HG03565 (cell line): ENCODE data around the gene SELENBP1.
"Not testable (repeated sequence)": the region's sequence is repeated elsewhere in the genome, so short reads cannot be mapped to it uniquely, and the experiment has no call there.

Experiments used
- ATAC-seq: cut with Tn5 transposase; IDR thresholded peaks from one replicate; pipeline ENCODE4 v1.9.1; 2021; ENCODE audit warnings: mild to moderate bottlenecking, moderate library complexity; ENCODE audit not compliant: unreplicated experiment

Gene SELENBP1

GRCh38 chr1:151372058-151372934 is at the start of gene SELENBP1:
SELENBP1 (minus strand) TSS chr1:151372705; CDS start chr1:151372641, 64 bp downstream.
- ATAC-seq = no peak

GRCh38 chr1:151419819-151420218 is 47.3 kb upstream of the SELENBP1 start:
- ATAC-seq = no peak

GRCh38 chr1:151418081-151418480 is 45.6 kb upstream of the SELENBP1 start:
- ATAC-seq = no peak

- no peak for ATAC-seq
These were observed 43.7 kb upstream of the SELENBP1 start for GRCh38 chr1:151416231-151416630.

- no peak for ATAC-seq
These were observed 39.4 kb upstream of the SELENBP1 start for GRCh38 chr1:151411884-151412283.

- no peak for ATAC-seq
These were observed 36.4 kb upstream of the SELENBP1 start for GRCh38 chr1:151408891-151409290.

GRCh38 chr1:151407304-151407703 is 34.8 kb upstream of the SELENBP1 start:
- ATAC-seq = no peak

- ATAC-seq = no peak
These were observed 33.7 kb upstream of the SELENBP1 start for GRCh38 chr1:151406176-151406575.

- no peak for ATAC-seq
These were observed 32.9 kb upstream of the SELENBP1 start for GRCh38 chr1:151405187-151405951.

- ATAC-seq = no peak
These were observed 31.1 kb upstream of the SELENBP1 start for GRCh38 chr1:151403612-151404011.

- no peak for ATAC-seq
These were observed 30.3 kb upstream of the SELENBP1 start for GRCh38 chr1:151402764-151403163.

- no peak for ATAC-seq
These were observed 29.4 kb upstream of the SELENBP1 start for GRCh38 chr1:151401860-151402259.

- ATAC-seq = no peak
These were observed 28.8 kb upstream of the SELENBP1 start for GRCh38 chr1:151401125-151401788.

GRCh38 chr1:151399324-151400171 is 27.0 kb upstream of the SELENBP1 start, which contains the start of gene PSMB4:
PSMB4 (plus strand) TSS chr1:151399573; CDS start chr1:151399588, 15 bp downstream.
- ATAC-seq = peak; percentile 76

GRCh38 chr1:151396265-151396664 is 23.8 kb upstream of the SELENBP1 start:
- not testable (repeated sequence) for ATAC-seq

GRCh38 chr1:151393583-151393982 is 21.1 kb upstream of the SELENBP1 start:
- ATAC-seq = no peak

GRCh38 chr1:151391079-151391563 is 18.6 kb upstream of the SELENBP1 start:
- no peak for ATAC-seq

- not testable (repeated sequence) for ATAC-seq
These were observed 17.9 kb upstream of the SELENBP1 start for GRCh38 chr1:151390221-151391078.

- no peak for ATAC-seq
These were observed 13.5 kb upstream of the SELENBP1 start for GRCh38 chr1:151386002-151386401.
